ENCODE data around the gene PCDHB12.
"Not testable (repeated sequence)": the region's sequence is repeated elsewhere in the genome, so short reads cannot be mapped to it uniquely, and the experiment has no call there.

Gene PCDHB12

GRCh38 chr5:141208478-141208877 is at the start of gene PCDHB12:
Gene PCDHB12 (plus strand): TSS chr5:141208719. CDS start chr5:141208908, 189 bp downstream.
- Histone ChIP-seq H3K36me3 (no peaks in the 10 kb centered on the region), H3K27me3 (peaks cover 44% of the 10 kb centered on the region), H3K4me3 (ENCODE audit: low read depth in 1 of 2, low read length in 1 of 2) (no peak within 1 kb of the TSS), H3K4me1 (ENCODE audit: control insufficient read depth in 1 of 2, insufficient read depth in 1 of 2, low read depth in 1 of 2, low read length in 1 of 2) (no peaks in the 10 kb centered on the region), H3K27ac (no peak within 1 kb of the TSS), H3K9me3 (peaks cover 7% of the 10 kb centered on the region)
- no peak for TF ChIP-seq CTCF (IDR thresholded peaks at IDR 0.05)

GRCh38 chr5:141172381-141173204 is 35.9 kb upstream of the PCDHB12 start, which contains the start of gene PCDHB7:
Gene PCDHB7 (plus strand): TSS chr5:141172644. CDS start chr5:141172836, 192 bp downstream.
- Histone ChIP-seq H3K27me3 (peaks cover 31% of the 10 kb centered on the region), H3K4me3 (ENCODE audit: low read depth in 1 of 2, low read length in 1 of 2) (no peak within 1 kb of the TSS), H3K27ac (no peak within 1 kb of the TSS), H3K36me3 (no peaks in the 10 kb centered on the region), H3K9me3 (peaks cover 21% of the 10 kb centered on the region), H3K4me1 (ENCODE audit: control insufficient read depth in 1 of 2, insufficient read depth in 1 of 2, low read depth in 1 of 2, low read length in 1 of 2) (no peaks in the 10 kb centered on the region)
- no peak for TF ChIP-seq CTCF (IDR thresholded peaks at IDR 0.05)

GRCh38 chr5:141174291-141175104 is 34.0 kb upstream of the PCDHB12 start:
- not testable (repeated sequence) for H3K27ac ChIP-seq; H3K4me1 ChIP-seq (ENCODE audit: control insufficient read depth in 1 of 2, insufficient read depth in 1 of 2, low read depth in 1 of 2, low read length in 1 of 2); H3K4me3 ChIP-seq (ENCODE audit: low read depth in 1 of 2, low read length in 1 of 2); H3K36me3 ChIP-seq
- peaks cover 48% of the 10 kb centered on the region for H3K27me3 ChIP-seq
- peaks cover 32% of the 10 kb centered on the region for H3K9me3 ChIP-seq

GRCh38 chr5:141175933-141176332 is 32.6 kb upstream of the PCDHB12 start:
- no peaks in the 10 kb centered on the region for H3K4me1 ChIP-seq (ENCODE audit: control insufficient read depth in 1 of 2, insufficient read depth in 1 of 2, low read depth in 1 of 2, low read length in 1 of 2)
- no peaks in the 10 kb centered on the region for H3K36me3 ChIP-seq
- no peak overlapping the region for H3K27ac ChIP-seq
- no peak for TF ChIP-seq CTCF (IDR thresholded peaks at IDR 0.05)
- no peak overlapping the region for H3K4me3 ChIP-seq (ENCODE audit: low read depth in 1 of 2, low read length in 1 of 2)
- H3K27me3 ChIP-seq: peaks cover 49% of the 10 kb centered on the region
- peaks cover 33% of the 10 kb centered on the region for H3K9me3 ChIP-seq

GRCh38 chr5:141177577-141178191 is 30.8 kb upstream of the PCDHB12 start, which contains the start of gene PCDHB8:
Gene PCDHB8 (plus strand): TSS chr5:141177790. CDS start chr5:141178035, 245 bp downstream.
- not testable (repeated sequence) for H3K27ac ChIP-seq; H3K36me3 ChIP-seq; H3K4me1 ChIP-seq (ENCODE audit: control insufficient read depth in 1 of 2, insufficient read depth in 1 of 2, low read depth in 1 of 2, low read length in 1 of 2); H3K4me3 ChIP-seq (ENCODE audit: low read depth in 1 of 2, low read length in 1 of 2)
- Histone ChIP-seq H3K27me3 (peaks cover 59% of the 10 kb centered on the region), H3K9me3 (peaks cover 33% of the 10 kb centered on the region)

- H3K9me3 ChIP-seq: peaks cover 37% of the 10 kb centered on the region
- H3K27me3 ChIP-seq: peaks cover 72% of the 10 kb centered on the region
Measured at GRCh38 chr5:141179371-141179770, 29.1 kb upstream of the PCDHB12 start.

GRCh38 chr5:141179876-141180275 is 28.6 kb upstream of the PCDHB12 start:
- not testable (repeated sequence) for H3K4me1 ChIP-seq (ENCODE audit: control insufficient read depth in 1 of 2, insufficient read depth in 1 of 2, low read depth in 1 of 2, low read length in 1 of 2)

More at GRCh38 chr5:141179371-141179770, 29.1 kb upstream of the PCDHB12 start:
- H3K27ac ChIP-seq; H3K36me3 ChIP-seq; H3K4me1 ChIP-seq (ENCODE audit: control insufficient read depth in 1 of 2, insufficient read depth in 1 of 2, low read depth in 1 of 2, low read length in 1 of 2); H3K4me3 ChIP-seq (ENCODE audit: low read depth in 1 of 2, low read length in 1 of 2): not testable (repeated sequence)

More at GRCh38 chr5:141179876-141180275, 28.6 kb upstream of the PCDHB12 start:
- Histone ChIP-seq H3K27me3 (peaks cover 72% of the 10 kb centered on the region), H3K9me3 (peaks cover 33% of the 10 kb centered on the region)
- H3K36me3 ChIP-seq; H3K4me3 ChIP-seq (ENCODE audit: low read depth in 1 of 2, low read length in 1 of 2); H3K27ac ChIP-seq: not testable (repeated sequence)
